OCI-LY3 (cell line): ENCODE measurements around the gene HAND1.
A peak's percentile ranks its signal among the peaks of the same experiment; 100 is the strongest.

Experiments
- H2AFZ ChIP-seq: fragments of 200-600, 300-600 bp; shearing (Covaris generic); 2 replicates; pipeline ENCODE4 v1.6.0; 2014; ENCODE audit warnings: antibody characterized with exemption, low read depth, low read length
- H3K27ac ChIP-seq: fragments of 200-600, 300-600 bp; sonication (generic); 2 replicates; pipeline ENCODE4 v1.5.1; 2014; ENCODE audit warnings: mild to moderate bottlenecking, low read length, moderate library complexity, mixed read lengths
- H3K27me3 ChIP-seq: fragments of 200-600, 300-600 bp; sonication (generic); 2 replicates; pipeline ENCODE4 v1.6.1; 2014; ENCODE audit warnings: low read depth, low read length, mixed read lengths
- H3K36me3 ChIP-seq: fragments of 200-600, 300-600 bp; sonication (generic); replicated peaks from 2 replicates; pipeline ENCODE3; 2014; ENCODE audit warnings: low read depth, low read length, mixed read lengths
- H3K4me1 ChIP-seq: fragments of 300-600, 200-600 bp; sonication (generic); 2 replicates; pipeline ENCODE4 v1.6.1; 2014; ENCODE audit warnings: low read length, mixed read lengths
- H3K4me2 ChIP-seq: fragments of 200-600, 300-600 bp; sonication (generic); 2 replicates; pipeline ENCODE4 v1.6.1; 2014; ENCODE audit warnings: low read length, mixed read lengths
- H3K4me3 ChIP-seq: fragments of 300-600, 200-600 bp; sonication (generic); 2 replicates; pipeline ENCODE4 v1.5.1; 2014; ENCODE audit warnings: antibody characterized with exemption, mild to moderate bottlenecking, low read length, moderate library complexity
- H3K79me2 ChIP-seq: fragments of 300-600, 200-600 bp; shearing (Covaris generic); 2 replicates; pipeline ENCODE4 v1.6.1; 2014; ENCODE audit warnings: mild to moderate bottlenecking, low read length, mixed read lengths
- H3K9ac ChIP-seq: fragments of 300-600, 200-600 bp; shearing (Covaris generic); 2 replicates; pipeline ENCODE4 v1.6.0; 2014; ENCODE audit warnings: mild to moderate bottlenecking, low read length, moderate library complexity
- H3K9me3 ChIP-seq: fragments of 200-600, 300-600 bp; shearing (Covaris generic); 2 replicates; pipeline ENCODE4 v1.6.1; 2014; ENCODE audit warnings: low read length, mixed read lengths; ENCODE audit not compliant: insufficient read depth
- H4K20me1 ChIP-seq: fragments of 200-600, 300-600 bp; sonication (generic); 2 replicates; pipeline ENCODE4 v1.6.1; 2016; ENCODE audit warnings: low read length, mixed read lengths; ENCODE audit not compliant: insufficient read depth
- EZH2phosphoT487 ChIP-seq: fragments of 200-600 bp; shearing (Covaris generic); IDR thresholded peaks from 2 replicates; pipeline ENCODE4 v1.6.1; 2018; ENCODE audit warnings: antibody characterized with exemption, mixed run types, low read depth
- TF ChIP-seq, protein P1 (sequence below): fragments of 200-600, 300-600 bp; sonication (generic); IDR thresholded peaks from 2 replicates; pipeline ENCODE4 v1.5.1; 2014; ENCODE audit warnings: antibody characterized with exemption, low read length, low read depth

The HAND1 gene

DNA sequence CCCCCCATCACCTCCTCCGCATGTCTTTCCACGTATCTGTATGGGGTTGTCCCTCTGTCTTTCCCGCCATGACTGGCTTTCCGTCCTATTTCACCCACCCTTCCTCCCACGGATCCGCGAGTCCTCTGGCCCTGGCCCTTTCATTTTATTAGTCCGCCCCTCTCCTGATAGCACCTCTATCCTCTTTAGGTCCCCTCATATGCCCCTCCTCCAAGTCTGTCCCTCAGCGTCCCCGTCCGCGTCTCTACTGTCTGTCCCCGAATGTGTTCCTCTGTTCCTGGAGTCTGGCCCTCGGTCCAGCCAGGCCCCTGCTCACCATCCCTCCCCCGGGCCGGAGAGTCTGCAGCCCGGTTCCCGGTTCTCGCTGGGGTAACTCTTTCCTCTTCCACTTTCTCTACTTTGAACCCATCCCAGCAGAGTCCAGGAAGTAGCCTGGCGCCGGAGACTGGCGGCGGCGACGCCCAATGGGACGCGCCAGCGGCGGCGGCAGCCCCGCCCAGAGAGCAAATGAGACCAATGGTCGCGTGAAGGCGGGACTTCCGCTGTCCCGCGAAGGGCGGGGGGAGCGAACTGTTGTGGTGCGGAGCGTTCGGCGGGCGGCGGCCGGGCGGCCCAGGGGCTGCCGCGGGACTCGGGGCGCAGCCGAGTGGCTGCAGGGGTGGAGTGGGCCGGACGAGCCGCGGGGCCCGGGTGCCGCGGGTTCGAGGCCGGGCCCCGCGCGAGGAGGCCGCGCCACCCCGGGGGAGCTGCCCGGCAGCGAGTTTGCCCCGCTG is 32.4 kb downstream of the HAND1 start, which contains the start of gene SAP30L:
TSS of gene SAP30L (plus strand) at position 576 of the 773 bp plus-strand sequence. CDS start 608 bp downstream, outside the sequence.
- Histone ChIP-seq H3K36me3 (peaks cover 6% of the 10 kb centered on the region), H2AFZ (peak within 1 kb of the TSS; percentile 79), H3K4me2 (peak within 1 kb of the TSS; percentile 95), H3K9ac (peak within 1 kb of the TSS; percentile 87), H3K27me3 (no peaks in the 10 kb centered on the region), H4K20me1 (peaks cover 16% of the 10 kb centered on the region), H3K79me2 (peaks cover 36% of the 10 kb centered on the region), H3K4me3 (peak within 1 kb of the TSS; percentile 97), H3K4me1 (peaks cover 10% of the 10 kb centered on the region; the same call in 1 of the 2 replicates), H3K27ac (peak within 1 kb of the TSS; percentile 39), H3K9me3 (no peaks in the 10 kb centered on the region)
- TF ChIP-seq, protein P1, sequence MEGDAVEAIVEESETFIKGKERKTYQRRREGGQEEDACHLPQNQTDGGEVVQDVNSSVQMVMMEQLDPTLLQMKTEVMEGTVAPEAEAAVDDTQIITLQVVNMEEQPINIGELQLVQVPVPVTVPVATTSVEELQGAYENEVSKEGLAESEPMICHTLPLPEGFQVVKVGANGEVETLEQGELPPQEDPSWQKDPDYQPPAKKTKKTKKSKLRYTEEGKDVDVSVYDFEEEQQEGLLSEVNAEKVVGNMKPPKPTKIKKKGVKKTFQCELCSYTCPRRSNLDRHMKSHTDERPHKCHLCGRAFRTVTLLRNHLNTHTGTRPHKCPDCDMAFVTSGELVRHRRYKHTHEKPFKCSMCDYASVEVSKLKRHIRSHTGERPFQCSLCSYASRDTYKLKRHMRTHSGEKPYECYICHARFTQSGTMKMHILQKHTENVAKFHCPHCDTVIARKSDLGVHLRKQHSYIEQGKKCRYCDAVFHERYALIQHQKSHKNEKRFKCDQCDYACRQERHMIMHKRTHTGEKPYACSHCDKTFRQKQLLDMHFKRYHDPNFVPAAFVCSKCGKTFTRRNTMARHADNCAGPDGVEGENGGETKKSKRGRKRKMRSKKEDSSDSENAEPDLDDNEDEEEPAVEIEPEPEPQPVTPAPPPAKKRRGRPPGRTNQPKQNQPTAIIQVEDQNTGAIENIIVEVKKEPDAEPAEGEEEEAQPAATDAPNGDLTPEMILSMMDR: no peak
- TF ChIP-seq EZH2phosphoT487: no peak

DNA sequence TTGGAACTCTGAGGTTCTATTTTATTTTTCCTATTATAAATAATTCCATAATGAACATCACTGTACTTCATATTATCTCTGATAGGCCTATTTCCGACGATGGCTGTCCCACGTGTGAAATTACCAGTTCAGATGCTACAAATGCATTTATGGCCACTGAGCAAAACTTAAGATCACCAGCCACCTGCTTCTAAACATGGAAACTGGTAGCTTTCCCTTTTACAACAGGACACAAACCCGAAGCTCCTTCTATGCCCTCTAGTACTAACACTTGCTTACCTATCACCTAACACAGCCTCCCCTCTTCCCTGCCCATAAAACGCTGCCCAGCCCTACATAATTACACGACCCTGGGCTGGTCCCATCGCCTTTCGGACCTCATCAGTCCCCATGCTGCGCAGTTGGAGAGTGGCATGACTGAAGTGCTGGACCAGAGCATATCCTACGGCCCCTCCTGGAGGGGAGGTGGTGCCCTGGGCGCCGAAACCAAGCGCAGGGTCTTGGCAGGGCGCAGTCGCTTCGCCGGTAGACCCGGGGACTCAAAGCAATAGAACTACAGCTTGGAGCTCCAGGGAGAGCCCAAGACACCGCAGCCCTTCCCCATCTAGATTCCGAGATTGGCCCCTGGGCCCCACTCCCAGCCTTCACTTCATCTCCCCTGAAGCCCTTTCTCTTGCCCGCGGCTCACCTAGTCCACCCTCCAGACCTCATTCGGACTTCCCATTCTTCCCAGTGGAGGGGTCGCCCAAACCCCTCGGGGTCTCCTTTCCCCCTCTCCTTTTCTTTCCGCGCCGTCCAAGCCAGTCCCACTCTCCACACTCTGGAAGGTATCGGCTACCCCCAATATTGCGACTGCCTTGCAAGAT is 33.2 kb downstream of the HAND1 start:
- H3K27me3 ChIP-seq: no peaks in the 10 kb centered on the region
- peaks cover 6% of the 10 kb centered on the region for H3K36me3 ChIP-seq
- TF ChIP-seq, protein P1: no peak
- no peak for TF ChIP-seq EZH2phosphoT487
- H3K4me2 ChIP-seq: peak overlapping the region; percentile 95
- peaks cover 10% of the 10 kb centered on the region; the same call in 1 of the 2 replicates for H3K4me1 ChIP-seq
- H3K9me3 ChIP-seq: no peaks in the 10 kb centered on the region
- H3K27ac ChIP-seq: peak overlapping the region; percentile 39; the same call in 1 of the 2 replicates
- peaks cover 16% of the 10 kb centered on the region for H4K20me1 ChIP-seq
- H3K79me2 ChIP-seq: peaks cover 36% of the 10 kb centered on the region
- H2AFZ ChIP-seq: peak overlapping the region; percentile 79; the same call in 1 of the 2 replicates
- H3K4me3 ChIP-seq: peak overlapping the region; percentile 97
- peak overlapping the region; percentile 87 for H3K9ac ChIP-seq

DNA sequence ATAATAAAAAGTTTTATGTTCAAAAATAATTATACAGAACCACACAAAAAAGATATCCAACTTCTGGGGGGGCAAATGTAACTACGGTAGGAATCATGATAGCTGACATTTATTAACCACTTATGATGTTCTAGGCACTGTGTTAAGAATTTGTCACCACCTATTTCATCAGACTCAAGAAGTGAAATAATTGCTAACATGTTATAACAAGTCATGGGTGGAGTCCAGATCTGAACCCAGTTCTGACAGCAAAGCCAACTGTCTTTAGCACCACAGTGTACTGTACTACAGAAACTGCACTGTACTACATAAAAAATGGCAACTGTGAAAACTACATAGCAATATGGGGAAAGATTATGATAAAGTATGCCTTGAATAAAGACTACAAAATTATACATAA is 35.2 kb downstream of the HAND1 start:
- H3K36me3 ChIP-seq: peaks cover 10% of the 10 kb centered on the region
- TF ChIP-seq EZH2phosphoT487: no peak
- TF ChIP-seq, protein P1: no peak

More for the DNA sequence above, 35.2 kb downstream of the HAND1 start:
- Histone ChIP-seq H3K4me3 (no peak overlapping the region), H3K79me2 (peaks cover 25% of the 10 kb centered on the region), H3K9me3 (no peaks in the 10 kb centered on the region), H3K9ac (no peak overlapping the region), H3K27ac (no peak overlapping the region), H2AFZ (no peak overlapping the region), H3K27me3 (no peaks in the 10 kb centered on the region), H3K4me2 (no peak overlapping the region), H4K20me1 (peaks cover 12% of the 10 kb centered on the region), H3K4me1 (peaks cover 10% of the 10 kb centered on the region; the same call in 1 of the 2 replicates)
